ENCODE measurements around the gene PYGM. TPM values are rescaled to one million over a fixed set of nuclear protein-coding genes. Genes with fewer than 3 reads are reported as not detected.

The PYGM gene
- total and polyA plus RNA-seq, 2 of the 8 experiments (the other 6 are each of a cell fraction or from before 2014, with no cell fraction given): 9.6 to 10.0 TPM

- no peak for TF ChIP-seq CHD7 (IDR thresholded peaks at IDR 0.05; ENCODE audit: insufficient replicate concordance, low read length)
- TF ChIP-seq MAFK (IDR thresholded peaks at IDR 0.05; ENCODE audit: low read depth, low read length): no peak
- peak; percentile 71 for TF ChIP-seq TAF7 (optimal IDR thresholded peaks at IDR 0.05; ENCODE audit: borderline replicate concordance, low read depth, low read length)
- TF ChIP-seq CEBPB (IDR thresholded peaks at IDR 0.05; ENCODE audit: low read depth, low read length): no peak
- peak; percentile 53 for TF ChIP-seq KDM4A (IDR thresholded peaks at IDR 0.05; ENCODE audit: low read depth, low read length, severe bottlenecking)
- TF ChIP-seq TCF12 (IDR thresholded peaks at IDR 0.05; ENCODE audit: low read depth, low read length): no peak
- 0 out of 4 replicates have a peak, but pooled peaks of 1 of the 2 experiments have one; percentile 56 for TF ChIP-seq SIN3A (conservative IDR thresholded peaks at IDR 0.05 in 1 of 2, IDR thresholded peaks at IDR 0.05 in 1 of 2; ENCODE audit: low read depth in 1 of 2, low read length in 2 of 2)
- peak; percentile 94 for TF ChIP-seq TBP (IDR thresholded peaks at IDR 0.05; ENCODE audit: low read depth, low read length)
- TF ChIP-seq CHD2 (IDR thresholded peaks at IDR 0.05; ENCODE audit: low read length): peak; percentile 98
- TF ChIP-seq SAP30 (IDR thresholded peaks at IDR 0.05; ENCODE audit: insufficient read depth, insufficient replicate concordance, low read length): no peak
Measured at GRCh38 chr11:64778473-64779298, 18.9 kb upstream of the PYGM start, which contains the start of gene SF1 (continued).
